Ishikawa (cell line): ENCODE data around the gene QSOX1.

Experiments used
- CEBPB ChIP-seq: IDR thresholded peaks from 2 replicates; pipeline ENCODE4 v1.6.1; 2012
- CREB1 ChIP-seq: IDR thresholded peaks from 2 replicates; pipeline ENCODE4 v1.6.1; 2012; ENCODE audit warnings: low read depth
- EGR1 ChIP-seq: IDR thresholded peaks from 2 replicates; pipeline ENCODE4 v1.6.1; 2012
- EP300 ChIP-seq: IDR thresholded peaks from 2 replicates; pipeline ENCODE4 v1.6.1; 2012; ENCODE audit warnings: borderline replicate concordance
- FOXM1 ChIP-seq: IDR thresholded peaks from 2 replicates; pipeline ENCODE4 v1.6.1; 2012; ENCODE audit warnings: low read depth, borderline replicate concordance
- MAX ChIP-seq: IDR thresholded peaks from 2 replicates; pipeline ENCODE4 v1.6.1; 2012
- NFIC ChIP-seq: IDR thresholded peaks from 2 replicates; pipeline ENCODE4 v1.6.1; 2012
- RAD21 ChIP-seq: IDR thresholded peaks from 2 replicates; pipeline ENCODE4 v1.6.1; 2012; ENCODE audit warnings: low read depth
- REST ChIP-seq: IDR thresholded peaks from 2 replicates; pipeline ENCODE4 v1.6.1; 2012; ENCODE audit warnings: low read depth, mild to moderate bottlenecking
- TAF1 ChIP-seq: IDR thresholded peaks from 2 replicates; pipeline ENCODE4 v1.6.1; 2012; ENCODE audit warnings: low read depth, mild to moderate bottlenecking
- TCF12 ChIP-seq: IDR thresholded peaks from 2 replicates; pipeline ENCODE4 v1.6.1; 2012; ENCODE audit warnings: low read depth
- TEAD4 ChIP-seq: IDR thresholded peaks from 2 replicates; pipeline ENCODE4 v1.6.1; 2012
- USF1 ChIP-seq: IDR thresholded peaks from 2 replicates; pipeline ENCODE4 v1.6.1; 2012
- YY1 ChIP-seq: IDR thresholded peaks from 2 replicates; pipeline ENCODE4 v1.6.1; 2012; ENCODE audit warnings: low read depth
- ZBTB7A ChIP-seq: IDR thresholded peaks from 2 replicates; pipeline ENCODE4 v1.6.1; 2012; ENCODE audit warnings: low read depth

Gene QSOX1

DNA sequence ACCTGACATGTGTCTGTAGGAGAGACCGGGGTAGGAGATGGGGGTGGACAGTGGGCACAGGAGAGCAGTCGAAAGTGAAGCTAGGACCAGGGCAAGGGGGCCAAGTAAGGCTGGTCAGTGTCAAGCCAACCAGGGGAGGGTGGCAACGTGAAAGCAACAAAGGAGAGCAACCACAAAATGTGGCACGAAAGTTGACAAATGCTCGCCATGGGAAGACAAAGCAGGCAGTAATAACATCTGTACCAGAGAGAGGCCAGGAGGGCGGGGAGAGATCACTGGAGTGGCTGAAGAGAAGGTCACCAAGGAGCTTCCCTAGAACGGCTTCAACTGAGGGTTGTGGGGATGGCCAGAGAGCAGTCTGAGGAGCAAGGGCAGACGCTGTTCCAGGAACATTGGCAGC lies 17.0 kb downstream of the QSOX1 start:
- no peak for TF ChIP-seq MAX
- TF ChIP-seq TCF12 = no peak
- no peak for TF ChIP-seq ZBTB7A
- no peak for TF ChIP-seq REST
- TF ChIP-seq USF1 = no peak
- TF ChIP-seq FOXM1 = no peak
- TF ChIP-seq CREB1 = no peak
- TF ChIP-seq YY1 = no peak
- no peak for TF ChIP-seq RAD21
- no peak for TF ChIP-seq CEBPB
- no peak for TF ChIP-seq NFIC
- no peak for TF ChIP-seq EGR1
- TF ChIP-seq TAF1 = no peak
- no peak for TF ChIP-seq EP300
- TF ChIP-seq TEAD4 = no peak

- TF ChIP-seq CREB1 (no peak), FOXM1 (no peak)
These were observed 18.8 kb downstream of the QSOX1 start for GRCh38 chr1:180173451-180173850.

DNA sequence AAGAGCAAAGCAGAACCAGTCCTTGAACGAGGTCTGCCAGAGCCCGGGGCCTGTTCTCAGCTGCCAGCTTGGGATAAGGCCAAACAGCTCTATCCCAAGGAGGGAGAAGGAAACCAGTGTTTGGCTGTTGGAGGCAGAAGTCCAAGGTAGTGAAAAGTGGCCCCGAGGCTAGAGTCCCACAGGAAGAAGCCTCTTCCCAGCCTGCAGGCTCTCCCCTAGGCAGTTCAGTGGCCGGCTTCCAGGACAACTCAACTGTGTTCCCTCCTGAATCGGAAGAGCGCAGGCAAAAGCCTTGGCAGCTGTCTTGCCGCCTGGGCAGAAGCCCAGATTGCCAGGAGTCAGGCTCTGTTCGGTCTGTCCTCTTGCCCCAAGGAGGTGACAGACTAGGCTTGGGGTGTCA lies 19.3 kb downstream of the QSOX1 start:
- TF ChIP-seq USF1 = no peak
- no peak for TF ChIP-seq REST
- TF ChIP-seq TAF1 = no peak
- TF ChIP-seq TEAD4 = no peak
- TF ChIP-seq EP300 = no peak
- TF ChIP-seq RAD21 = no peak
- no peak for TF ChIP-seq MAX
- no peak for TF ChIP-seq FOXM1
- no peak for TF ChIP-seq ZBTB7A
- TF ChIP-seq TCF12 = no peak
- TF ChIP-seq CREB1 = no peak
- no peak for TF ChIP-seq YY1
- TF ChIP-seq CEBPB = no peak
- no peak for TF ChIP-seq EGR1
- no peak for TF ChIP-seq NFIC

DNA sequence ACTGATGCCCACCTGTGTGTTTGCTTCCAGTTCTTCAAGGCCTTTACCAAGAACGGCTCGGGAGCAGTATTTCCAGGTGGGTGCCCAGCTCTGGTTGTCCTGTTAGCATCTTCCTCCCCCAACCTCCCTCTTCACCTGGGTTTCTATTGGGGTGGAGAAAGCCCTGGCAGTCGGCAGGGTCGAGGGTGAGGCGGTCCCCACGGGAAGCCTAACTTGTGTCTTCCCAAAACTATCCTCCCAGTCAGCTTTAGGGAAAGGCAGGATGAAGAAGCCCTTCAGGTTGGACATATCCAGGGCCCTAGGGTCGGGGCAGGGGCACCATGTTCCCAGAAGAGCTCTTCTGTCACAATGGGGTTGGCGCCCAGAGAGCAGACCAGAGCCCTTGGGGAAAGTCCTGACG lies 20.6 kb downstream of the QSOX1 start:
- no peak for TF ChIP-seq EGR1
- TF ChIP-seq FOXM1 = no peak
- TF ChIP-seq RAD21 = no peak
- no peak for TF ChIP-seq NFIC
- TF ChIP-seq YY1 = no peak
- no peak for TF ChIP-seq TEAD4
- TF ChIP-seq CEBPB = no peak
- no peak for TF ChIP-seq TAF1
- TF ChIP-seq MAX = no peak
- TF ChIP-seq TCF12 = no peak
- TF ChIP-seq ZBTB7A = no peak
- no peak for TF ChIP-seq USF1
- TF ChIP-seq CREB1 = no peak
- no peak for TF ChIP-seq EP300
- TF ChIP-seq REST = no peak
